Activated CD4-positive, alpha-beta T cell treated with anti-CD3 and anti-CD28 coated beads for 4 hours (primary cell): ENCODE data around the gene OPRL1.

Experiments
- DNase-seq, 2 donors: peaks; one replicate each; pipeline ENCODE4 v3.0.0-alpha.2; 2020

Gene OPRL1

DNA sequence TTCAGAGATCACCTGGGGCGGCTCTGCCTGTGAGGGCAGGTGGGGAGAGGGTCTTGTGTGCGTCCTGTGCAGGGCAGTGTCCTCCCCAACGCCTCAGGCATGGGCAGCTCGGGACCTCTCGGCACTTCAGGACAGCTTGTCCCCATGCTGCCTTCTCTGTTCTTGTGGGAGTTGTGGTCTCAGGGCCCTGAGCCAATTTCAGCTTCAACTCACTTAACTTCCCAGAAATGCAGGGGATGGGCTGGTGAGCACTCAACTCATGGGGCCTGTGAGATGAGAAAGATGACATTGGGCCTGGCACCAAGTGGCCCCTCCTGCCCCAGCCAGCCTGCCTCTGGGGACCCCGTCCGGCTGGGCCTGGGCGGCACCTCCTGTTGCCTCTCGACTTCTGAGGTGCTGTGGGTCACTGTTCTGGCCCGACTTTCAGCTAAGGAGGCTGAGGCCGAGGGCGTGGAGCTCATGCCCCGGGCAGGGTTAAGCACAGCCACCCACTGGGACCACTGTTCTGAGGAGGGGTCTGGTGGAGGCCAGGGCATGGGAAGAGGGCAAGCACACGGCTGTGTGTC lies 7.3 kb upstream of the OPRL1 start:
- DNase-seq = no peak

DNA sequence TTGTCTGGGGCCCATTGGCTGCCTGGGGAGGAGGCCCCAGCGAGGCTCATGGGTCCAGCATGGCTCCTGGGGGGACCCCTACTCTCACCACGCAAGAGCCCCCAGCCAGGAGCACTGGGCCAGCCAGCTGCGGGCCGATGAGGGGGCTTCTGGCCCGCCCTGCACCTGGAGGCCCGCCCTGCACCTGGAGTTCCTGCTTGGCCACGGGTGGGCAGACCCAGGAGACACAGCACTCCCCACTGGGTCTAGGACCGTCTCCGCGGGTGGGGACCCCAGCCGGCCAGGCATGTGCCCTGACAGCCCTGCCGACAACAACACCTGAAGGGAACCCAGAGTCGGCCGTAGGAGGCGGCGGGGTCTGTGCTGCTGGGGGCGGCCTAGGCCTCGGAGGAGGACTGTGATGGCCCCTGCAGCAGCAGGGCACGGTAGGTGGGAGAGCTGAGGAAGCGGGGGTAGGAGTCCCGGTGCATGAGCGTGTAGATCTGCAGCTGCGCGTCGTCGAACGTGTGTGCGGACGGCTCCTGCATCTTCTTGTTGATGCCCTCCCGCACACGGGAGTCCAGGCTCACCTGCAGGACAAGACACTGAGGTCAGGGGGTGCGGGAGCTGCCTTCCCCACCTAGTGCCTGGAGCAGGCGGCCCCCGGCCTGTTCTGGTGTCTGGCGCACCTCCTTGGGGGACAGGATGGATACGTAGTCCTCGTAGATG lies 6.3 kb upstream of the OPRL1 start:
- no peak for DNase-seq

DNA sequence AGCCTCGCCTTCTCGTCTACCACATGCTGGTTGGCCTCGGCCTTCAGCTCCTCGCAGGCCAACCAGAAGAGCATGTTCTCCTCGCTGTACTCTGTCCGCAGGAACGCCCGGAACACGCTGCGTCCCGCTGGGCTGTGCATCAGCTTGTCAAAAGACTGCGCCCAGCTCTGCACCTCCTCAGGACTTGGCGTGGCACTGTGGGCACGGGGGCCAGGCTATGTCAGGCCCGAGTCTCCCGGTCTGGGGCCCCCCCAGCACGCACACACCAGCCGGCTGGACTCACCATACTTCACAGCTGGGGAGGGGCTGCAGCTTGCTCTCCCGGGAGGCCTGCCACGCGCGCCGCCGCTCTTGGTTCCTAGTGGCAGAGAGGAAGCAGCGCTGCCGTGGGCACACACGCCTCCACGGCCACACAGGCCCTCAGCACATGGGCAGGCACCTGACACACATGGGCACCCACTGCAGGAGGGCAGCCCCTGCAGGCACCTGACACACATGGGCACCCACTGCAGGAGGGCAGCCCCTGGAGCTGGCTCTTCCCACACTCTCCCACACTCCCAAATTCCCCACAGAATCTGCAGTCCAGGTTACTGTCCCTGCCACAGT lies 5.6 kb upstream of the OPRL1 start:
- DNase-seq = no peak

DNA sequence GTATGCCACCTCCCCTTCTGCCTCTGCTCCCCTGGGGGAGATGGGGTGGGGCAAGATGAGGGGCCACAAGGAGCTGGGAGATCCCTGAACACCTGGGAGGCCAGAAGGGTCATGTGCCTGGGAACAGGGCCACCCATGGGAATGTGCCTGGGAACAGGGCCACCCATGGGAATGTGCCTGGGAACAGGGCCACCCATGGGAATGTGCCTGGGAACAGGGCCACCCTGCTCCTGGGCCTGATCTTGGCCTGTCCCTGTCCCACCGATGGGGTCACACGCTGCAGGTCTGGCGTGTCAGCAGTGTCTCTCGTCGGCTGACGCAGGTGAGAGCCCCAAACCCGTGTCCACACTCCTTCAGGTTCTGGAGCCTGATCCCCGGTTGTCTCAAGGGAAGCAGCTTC lies 4.9 kb upstream of the OPRL1 start:
- no peak for DNase-seq

DNA sequence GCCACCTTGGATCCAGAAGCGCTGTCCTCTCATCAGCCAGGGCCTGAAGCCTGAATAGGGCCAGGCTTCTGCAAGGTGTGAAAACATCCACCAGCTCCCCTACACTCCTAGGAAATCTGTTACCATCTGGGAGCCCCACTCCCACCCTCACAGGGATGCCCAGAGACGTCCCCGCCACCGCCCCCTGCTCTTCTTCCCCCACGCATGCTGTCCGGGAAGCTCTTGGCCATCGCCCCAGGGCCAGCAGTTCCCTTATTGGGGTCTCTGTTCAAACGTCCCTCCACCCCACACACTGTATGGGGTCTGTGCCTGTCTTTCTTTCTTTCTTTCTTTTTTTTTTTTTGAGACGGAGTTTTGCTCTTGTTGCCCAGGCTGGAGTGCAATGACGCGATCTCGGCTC lies 4.3 kb upstream of the OPRL1 start:
- DNase-seq = no peak

DNA sequence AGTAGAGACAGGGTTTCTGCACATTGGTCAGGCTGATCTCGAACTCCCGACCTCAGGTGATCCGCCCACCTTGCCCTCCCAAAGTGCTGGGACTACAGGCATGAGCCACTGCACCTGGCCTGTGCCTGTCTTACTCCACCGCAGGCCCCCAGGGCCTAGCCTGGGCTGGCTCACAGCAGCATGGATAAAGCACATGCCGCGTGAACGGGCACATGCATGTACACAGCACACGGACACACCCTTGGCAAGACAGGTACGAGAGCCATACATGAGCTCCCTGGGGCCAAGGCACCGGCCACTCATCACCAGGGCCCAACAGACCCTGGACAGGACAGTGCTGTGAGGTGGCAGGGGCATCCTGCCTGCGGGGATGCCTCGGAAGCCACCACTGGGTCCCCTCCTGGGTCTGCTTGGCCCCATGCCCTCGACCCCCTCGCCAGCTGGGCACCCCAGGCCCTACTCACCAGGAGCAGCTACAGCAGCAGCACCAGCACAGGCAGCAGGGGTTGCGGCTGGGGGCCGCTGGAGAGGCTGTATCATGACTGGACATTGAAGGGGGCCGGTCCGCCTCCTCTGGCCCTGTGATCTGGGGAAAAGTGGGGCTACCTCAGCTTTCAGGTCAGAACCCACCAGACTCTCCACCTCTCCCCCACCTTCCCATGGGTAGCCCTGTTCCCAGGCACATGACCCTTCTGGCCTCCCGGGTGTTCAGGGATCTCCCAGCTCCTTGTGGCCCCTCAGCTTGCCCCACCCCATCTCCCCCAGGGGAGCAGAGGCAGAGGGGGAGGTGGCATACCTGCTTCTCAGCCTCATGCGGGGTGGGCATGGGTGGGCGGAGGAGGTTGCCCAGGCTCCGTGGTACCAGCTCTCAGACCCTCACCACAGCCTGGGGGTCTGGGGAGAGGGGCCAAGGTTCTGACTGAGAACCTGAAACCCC lies 3.6 kb upstream of the OPRL1 start:
- DNase-seq = no peak

DNA sequence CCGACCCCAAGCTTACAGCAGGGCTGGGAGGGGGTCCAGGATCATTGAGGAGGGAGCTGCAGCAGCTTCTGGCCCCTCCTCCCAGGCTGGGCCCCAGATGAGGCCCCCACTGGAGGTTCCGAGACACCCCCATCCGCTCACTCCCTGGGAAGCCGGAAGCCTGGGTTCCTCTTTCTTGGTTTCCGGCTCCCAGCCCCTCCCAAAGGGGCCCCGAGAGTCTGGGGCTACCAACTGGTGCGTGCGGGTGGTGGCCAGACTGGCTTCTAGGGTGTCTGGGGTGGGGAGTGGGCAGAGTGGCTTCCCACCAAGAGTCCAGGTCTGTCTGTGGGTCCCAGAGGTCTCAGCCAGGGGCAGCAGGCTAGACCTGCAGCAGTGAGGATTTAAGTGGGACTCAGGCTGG lies 2.8 kb upstream of the OPRL1 start:
- DNase-seq = no peak

DNA sequence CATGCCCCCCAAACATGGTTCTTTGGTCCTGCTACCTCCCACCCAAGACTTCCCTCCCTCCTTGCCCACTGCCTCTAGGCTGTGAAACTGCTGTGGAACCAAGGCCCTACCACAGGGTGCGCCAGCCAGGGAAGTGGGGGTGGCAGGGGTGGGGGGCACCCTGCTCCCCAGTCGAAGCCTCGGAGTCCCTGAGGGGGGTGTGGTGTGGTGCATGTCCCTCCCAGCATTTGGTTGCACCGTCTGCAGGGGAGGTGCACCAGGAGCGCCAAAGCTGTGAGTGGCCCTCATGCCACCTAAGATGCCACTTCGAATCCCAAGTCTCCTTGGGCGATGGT lies 2.4 kb upstream of the OPRL1 start:
- no peak for DNase-seq

DNA sequence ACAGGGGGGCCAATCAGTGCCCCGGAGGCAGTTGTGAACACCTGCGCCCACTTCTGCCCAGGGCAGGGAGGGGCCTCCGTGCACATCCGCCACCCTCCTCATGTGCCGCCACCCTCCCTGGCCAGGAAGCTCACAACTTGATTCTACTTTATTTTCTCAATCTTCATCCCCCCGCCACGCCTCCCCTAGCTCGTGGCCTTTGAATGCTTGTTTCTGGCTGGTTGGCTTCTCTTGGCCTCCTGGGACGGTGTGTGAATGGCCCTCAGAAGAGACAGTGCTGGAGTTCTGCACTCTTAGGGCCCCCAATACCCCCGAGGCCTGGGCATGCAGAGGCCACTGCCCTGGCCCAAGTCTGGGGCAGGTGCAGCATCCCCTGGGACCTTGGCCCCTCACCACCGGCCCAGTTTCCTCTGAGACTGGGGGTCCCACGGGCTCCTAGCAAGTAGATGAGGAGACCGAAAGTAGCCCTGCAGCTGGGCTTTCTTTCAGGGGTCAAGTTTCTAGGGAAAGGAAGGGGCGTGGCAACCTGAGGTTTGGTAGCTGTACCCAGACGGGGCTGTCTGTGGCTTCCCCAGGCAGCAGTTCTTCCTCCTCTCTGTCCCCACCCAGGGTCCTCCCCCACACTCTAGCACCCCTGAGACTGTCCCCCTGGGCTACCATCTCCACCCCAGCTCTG lies 1.9 kb upstream of the OPRL1 start:
- peak in 1 of 2 donors; percentile 55 for DNase-seq

DNA sequence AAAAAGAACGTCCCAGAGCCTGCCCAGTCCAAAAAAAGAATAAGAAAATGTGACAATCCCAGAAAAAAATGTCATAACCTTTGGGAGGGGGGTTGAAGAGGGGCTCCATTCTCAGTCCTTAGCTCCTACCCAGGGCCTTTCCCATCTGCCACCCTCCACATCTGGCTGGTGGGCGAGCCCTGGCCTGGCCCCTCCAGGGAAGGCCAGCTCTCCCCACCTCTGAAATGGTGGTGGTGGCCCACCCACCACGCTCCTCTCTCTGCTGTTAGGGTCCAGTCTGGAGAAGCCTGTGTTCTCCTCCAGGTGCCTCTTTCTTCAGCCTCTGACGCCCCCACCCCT lies 979 bp upstream of the OPRL1 start:
- no peak for DNase-seq

DNA sequence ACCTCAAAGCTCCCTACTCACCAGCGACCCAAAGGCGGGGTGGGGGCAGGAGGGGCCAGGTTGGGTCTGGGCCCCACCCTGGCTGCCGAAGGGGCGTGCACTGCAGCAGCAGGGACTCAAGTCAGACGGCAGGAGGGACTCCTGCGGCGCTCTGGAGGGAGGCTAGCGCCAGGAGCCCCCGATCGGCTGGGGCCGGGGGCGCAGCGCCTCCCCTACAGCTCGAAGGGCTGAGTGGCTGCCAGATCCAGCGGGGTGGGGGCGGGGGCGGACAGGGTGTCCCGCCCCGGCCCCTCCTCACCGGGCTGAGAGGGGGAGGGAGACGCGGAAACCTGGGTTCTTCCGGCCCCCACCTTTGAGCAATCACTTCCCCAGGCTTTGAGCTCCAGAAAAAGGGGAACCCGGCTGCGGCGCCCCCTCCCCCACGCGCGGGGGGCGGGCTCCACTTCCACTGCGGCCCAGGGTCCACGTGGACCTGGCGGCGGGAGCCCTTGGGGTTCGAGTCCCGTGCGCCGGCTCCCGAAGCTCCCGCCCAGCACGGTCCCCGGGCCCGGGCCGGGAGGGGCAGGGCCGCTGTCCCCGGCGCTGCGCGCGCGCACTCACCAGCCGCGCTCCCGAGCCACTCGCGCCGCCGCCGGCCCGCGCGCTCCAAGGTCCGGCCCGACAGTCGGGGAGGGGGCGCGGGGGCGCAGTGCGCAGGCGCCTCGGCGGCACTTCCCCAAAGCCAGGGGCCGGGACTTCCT lies 439 bp upstream of the OPRL1 start, which contains the start of gene RGS19:
TSS of gene RGS19 (minus strand) at position 246 of the 740 bp plus-strand sequence. CDS start 2,632 bp downstream, outside the sequence.
- peak; percentile 67 to 70 for DNase-seq

DNA sequence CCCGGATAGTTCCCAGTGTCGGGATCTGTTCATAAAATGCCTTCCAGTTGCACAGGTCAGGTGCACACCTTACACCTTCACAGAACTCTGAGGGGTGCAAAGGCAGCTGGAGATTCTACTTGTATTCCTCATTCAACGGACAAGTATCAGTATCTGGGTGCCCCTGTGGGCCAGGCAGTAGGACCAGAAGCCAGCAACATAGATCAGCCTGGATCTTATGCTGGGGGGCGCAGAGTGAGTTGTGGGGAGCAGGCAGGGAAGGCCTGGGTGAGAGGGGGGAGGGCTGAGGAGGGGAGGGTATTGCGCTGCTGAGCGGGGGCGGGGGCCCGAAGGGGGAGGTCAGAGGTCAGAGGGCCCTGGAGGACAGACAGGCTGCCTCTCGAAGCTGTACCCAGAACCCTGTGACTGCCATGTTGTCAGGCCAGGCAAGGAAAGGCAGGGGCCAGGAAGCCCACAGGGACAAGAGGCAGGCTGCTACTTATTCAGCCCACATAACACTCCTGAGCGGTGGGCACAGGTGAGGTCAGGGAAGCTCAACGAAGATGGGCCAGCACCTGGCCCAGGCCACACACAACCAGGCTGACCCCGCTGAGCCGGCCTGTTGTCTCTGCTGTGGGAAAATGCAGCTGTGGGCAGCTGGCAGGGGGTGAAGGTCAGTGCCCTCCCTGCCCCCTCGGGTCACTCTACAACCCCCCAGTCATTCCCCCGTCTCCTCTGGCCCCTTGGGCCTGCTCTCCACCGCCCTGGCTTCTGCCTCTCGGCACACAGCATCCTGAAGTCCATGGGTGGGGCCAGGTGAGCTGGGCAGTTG lies 1.1 kb downstream of the OPRL1 start:
- DNase-seq = no peak

DNA sequence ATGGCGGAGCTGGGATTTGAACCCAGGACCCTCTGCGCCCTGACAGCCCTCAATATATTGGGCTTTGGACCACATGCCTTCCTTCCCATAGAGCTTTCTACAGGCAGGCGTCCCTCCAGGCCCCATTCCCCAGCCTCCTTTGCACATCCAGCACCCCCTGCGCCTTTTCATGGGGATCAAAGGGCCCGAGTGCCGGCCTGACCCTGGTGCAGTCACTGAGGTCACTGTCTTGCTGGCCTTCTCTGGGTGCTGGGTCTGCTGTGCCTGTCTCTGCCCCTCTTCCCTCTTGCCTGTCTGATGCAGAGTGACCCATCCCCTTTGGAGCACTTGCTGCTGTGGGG lies 1.7 kb downstream of the OPRL1 start:
- DNase-seq = no peak

DNA sequence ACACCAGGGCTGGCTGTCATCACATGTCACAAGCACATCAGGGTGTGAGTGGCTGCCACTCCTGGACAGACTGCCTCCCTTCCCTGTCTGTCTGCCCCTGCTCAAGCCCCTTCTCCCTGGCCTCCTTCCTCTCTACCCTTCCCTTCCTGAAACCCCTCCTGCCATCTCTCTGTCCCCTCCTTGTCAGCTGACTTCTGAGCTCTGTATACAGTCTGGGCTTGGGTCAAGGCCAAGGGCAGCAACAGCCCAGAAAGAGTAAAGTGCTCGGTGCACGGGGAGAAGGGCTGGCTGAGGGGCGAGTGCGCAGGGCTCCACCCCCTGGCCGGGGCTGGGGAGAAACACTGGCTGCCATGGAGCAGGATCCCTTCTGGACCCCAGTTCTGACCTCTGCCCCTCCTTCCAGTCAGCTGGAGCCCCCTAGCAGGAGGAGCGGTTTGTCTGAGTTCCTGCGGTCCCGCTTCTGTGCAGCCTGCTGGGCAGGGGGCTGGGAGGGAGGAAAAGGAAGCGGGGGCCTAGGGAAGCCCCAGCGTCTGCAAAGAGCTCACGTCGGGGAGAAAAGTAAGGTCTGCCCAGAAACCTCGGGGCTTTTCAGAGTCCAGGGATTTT lies 2.3 kb downstream of the OPRL1 start:
- DNase-seq = no peak

DNA sequence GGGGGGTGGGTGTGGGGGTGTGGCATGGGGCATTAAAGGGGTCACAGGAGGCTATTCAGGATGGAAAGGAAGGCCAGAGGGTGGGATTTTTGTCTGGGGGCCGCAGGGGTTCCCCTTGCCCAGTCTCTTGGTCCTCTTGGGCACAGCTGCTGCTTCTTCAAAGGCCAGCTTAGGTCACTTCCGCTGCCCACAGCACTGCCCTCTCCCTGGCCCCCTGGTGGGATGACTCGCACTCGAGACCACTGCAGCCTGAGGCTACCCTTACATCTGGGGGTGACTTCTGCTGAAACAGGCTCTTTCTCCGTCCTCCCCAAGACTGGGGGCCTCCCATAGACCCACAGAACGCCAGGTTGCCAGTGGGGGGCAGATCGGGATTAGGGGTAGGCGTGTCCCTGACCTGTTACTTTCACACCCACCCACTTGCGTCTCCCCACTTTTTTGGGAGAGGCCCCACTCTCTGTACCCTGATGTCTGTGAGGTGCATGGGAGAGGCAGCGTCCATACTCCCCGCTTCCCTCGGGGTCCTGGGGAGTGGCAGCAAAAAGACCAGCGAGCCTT lies 3.0 kb downstream of the OPRL1 start:
- DNase-seq = no peak

DNA sequence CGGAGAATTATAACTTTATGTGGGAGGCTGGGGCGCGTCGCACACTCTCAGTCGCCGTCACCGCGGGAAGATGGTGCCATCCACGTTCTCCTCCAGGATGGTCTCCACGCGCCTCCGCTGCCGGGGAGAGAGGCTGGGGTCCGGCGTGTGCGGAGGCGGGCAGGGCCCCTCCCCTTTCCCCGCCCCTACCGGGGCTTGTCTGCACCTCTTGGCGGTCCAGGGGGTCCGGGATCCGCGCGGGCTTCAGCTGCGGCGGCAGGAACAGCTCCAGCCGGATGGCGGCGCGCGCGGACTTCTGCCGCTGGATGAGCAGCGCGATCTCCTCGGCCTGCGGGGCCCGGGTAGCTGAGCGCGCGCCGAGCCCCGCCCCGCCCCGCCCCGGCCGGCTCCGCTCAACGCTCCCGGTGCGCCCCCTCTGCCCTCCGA lies 3.5 kb downstream of the OPRL1 start:
- peak; percentile 55 to 64 for DNase-seq

DNA sequence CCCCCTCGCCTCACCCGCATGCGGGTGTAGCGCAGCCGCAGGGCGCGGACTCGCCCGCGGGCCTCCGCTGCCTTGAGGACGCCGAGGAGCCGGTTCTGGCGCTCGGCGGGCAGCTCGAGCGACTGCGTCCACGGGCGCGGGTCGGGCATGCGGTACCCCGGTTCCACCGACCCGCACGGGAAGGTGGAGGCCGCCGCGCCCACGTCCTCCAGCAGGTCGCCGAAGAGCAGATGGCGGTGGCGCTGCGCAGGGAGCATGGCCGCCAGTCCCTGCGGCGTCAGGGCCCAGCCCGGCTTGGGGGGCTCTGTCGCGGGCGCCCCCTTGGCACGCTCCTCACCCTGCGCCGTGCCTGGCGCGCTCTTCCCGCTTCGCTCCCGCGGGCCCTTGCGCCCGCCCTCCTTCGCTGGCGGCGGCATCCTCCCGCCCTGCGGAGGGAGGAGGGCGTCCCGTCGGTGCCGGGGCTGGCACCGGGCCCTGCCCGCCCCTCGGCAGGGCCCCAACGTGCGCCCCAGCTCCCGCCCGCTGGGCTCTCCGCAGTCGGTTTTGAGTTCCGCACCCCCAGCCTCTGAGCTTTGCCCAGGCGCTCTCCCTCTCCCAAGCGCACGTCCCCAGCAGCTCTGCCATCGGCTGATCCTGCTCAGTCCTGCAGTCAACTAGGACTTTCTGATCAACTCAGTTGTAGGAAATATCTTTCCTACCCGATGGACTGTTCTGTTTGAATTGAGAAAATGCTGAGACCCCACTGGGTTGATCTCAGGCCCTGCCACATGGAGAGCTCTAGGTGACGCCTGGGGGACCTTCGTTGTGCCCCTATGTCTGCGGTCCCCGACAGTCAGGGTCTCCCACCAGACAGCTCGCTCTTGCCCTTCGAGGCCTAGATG lies 4.2 kb downstream of the OPRL1 start, which contains the start of gene LKAAEAR1:
TSS of gene LKAAEAR1 (minus strand) at position 595 of the 881 bp plus-strand sequence. CDS start at position 416, 179 bp downstream.
- DNase-seq = no peak

DNA sequence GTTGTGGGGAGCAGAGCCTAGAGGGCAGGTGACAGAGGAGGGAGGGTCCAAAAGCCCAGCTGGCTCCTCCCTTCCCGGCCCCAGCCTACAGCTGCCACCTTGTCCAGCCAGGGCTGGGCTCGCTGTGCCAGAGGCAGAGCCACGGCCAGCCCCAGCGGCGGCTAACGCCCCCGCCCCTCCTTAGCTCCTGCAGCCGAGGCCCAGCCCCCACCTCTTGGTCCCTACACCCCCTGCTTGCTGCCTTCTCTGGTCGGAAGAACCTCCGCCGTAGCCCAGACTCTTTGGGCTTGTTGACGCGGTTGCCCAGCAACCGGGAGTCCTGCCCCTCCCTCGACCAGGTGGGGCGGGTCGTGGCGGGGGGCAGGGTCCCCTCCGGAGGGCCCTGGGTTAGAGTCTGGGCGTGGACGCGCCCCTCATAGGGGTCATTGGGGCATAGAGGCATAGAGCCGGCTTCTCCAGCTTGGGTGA lies 4.8 kb downstream of the OPRL1 start:
- DNase-seq = no peak

DNA sequence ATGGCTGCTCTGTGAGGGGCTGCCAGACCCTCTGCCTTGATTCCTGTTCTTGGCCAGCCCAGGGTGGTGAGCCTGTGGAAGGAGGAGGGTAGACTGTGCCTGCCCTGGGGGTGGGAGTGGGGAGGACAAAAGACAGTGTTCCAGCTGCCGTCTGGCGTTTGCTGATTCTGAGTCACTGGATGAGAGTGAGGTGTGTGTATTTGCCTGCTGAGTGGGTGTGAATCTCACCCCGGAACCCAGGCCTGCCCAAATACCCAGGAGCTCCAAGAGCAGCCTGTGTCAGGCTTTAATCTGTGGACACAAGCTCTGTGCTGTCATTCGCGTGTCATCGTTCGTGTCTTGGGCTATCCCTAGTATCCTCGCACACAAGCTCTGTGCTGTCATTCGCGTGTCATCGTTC lies 6.9 kb downstream of the OPRL1 start:
- DNase-seq = no peak
